HCT116 (cell line): ENCODE measurements around the gene ZYX. TPM values are rescaled to one million over a fixed set of nuclear protein-coding genes. Genes with fewer than 3 reads are reported as not detected.

Experiments used
- ATF3 ChIP-seq: IDR thresholded peaks from 2 replicates; pipeline ENCODE4 v1.6.1; 2012
- CTCF ChIP-seq, 3 experiments: fragments of 200-600 bp in 1 of 3; sonication (generic) in 1 of 3; IDR thresholded peaks in 2 of 3; conservative IDR thresholded peaks in 1 of 3; 2 replicates each; pipeline ENCODE4 v1.5.1; 2012 to 2017; ENCODE audit warnings: low read depth in 2 of 3, low read length in 2 of 3, antibody characterized with exemption in 1 of 3, borderline replicate concordance in 1 of 3, control low read depth in 1 of 3, mild to moderate bottlenecking in 1 of 3, mixed read lengths in 1 of 3, mixed run types in 1 of 3, moderate library complexity in 1 of 3; ENCODE audit not compliant: insufficient read depth in 1 of 3
- EZH2 ChIP-seq: fragments of 200-600 bp; sonication (generic); IDR thresholded peaks from 2 replicates; pipeline ENCODE4 v1.6.1; 2017; ENCODE audit warnings: antibody characterized with exemption, mixed run types
- FOSL1 ChIP-seq: IDR thresholded peaks from 2 replicates; pipeline ENCODE4 v1.6.1; 2012; ENCODE audit warnings: low read depth
- MAX ChIP-seq: IDR thresholded peaks from 2 replicates; pipeline ENCODE4 v1.6.1; 2012
- POLR2AphosphoS5 ChIP-seq: IDR thresholded peaks from 2 replicates; pipeline ENCODE4 v1.6.1; 2011; ENCODE audit warnings: mild to moderate bottlenecking, low read depth, low read length, moderate library complexity
- SRF ChIP-seq: IDR thresholded peaks from 2 replicates; pipeline ENCODE4 v1.6.1; 2012; ENCODE audit warnings: low read depth
- ZBTB33 ChIP-seq: IDR thresholded peaks from 2 replicates; pipeline ENCODE4 v1.6.1; 2011; ENCODE audit warnings: mild to moderate bottlenecking, low read length, moderate library complexity; ENCODE audit not compliant: insufficient replicate concordance; ENCODE audit errors: extremely low read depth
- ZNF274 ChIP-seq: fragments of 200-500 bp; sonication (Bioruptor generic); IDR thresholded peaks from 2 replicates; pipeline ENCODE4 v1.6.1; 2014; ENCODE audit warnings: mild to moderate bottlenecking, low read depth, low read length, inconsistent platforms
- total RNA-seq: library from RNA; stranded (reverse); gene quantifications from one replicate; pipeline ENCODE4 v1.2.1, GENCODE V29; 2021; ENCODE audit not compliant: unreplicated experiment

ZYX gene
- total RNA-seq, 1 experiment from 2014 or later = 144 TPM

GRCh38 chr7:143390104-143390772, 9.1 kb downstream of the ZYX start (continued):
- no peak for TF ChIP-seq CTCF (IDR thresholded peaks at IDR 0.05 in 2 of 3, conservative IDR thresholded peaks at IDR 0.05 in 1 of 3; ENCODE audit: borderline replicate concordance in 1 of 3, insufficient read depth in 1 of 3, low read depth in 2 of 3, low read length in 2 of 3)
- TF ChIP-seq FOSL1 = no peak
- TF ChIP-seq SRF = no peak
- TF ChIP-seq MAX = no peak
- no peak for TF ChIP-seq ATF3
- TF ChIP-seq ZNF274 = no peak
- TF ChIP-seq ZBTB33 = no peak
- TF ChIP-seq EZH2 = no peak
- no peak; the same call in 1 of the 2 replicates for TF ChIP-seq POLR2AphosphoS5
- TF ChIP-seq, all 23 proteins: peak for 0
